ENCODE measurements around the gene RAB1A. TPM values are rescaled to one million over a fixed set of nuclear protein-coding genes. Genes with fewer than 3 reads are reported as not detected.

RAB1A gene
- total RNA-seq, 4 donors from 2014 or later: 72.6 to 101 (median 78.3) TPM

DNA sequence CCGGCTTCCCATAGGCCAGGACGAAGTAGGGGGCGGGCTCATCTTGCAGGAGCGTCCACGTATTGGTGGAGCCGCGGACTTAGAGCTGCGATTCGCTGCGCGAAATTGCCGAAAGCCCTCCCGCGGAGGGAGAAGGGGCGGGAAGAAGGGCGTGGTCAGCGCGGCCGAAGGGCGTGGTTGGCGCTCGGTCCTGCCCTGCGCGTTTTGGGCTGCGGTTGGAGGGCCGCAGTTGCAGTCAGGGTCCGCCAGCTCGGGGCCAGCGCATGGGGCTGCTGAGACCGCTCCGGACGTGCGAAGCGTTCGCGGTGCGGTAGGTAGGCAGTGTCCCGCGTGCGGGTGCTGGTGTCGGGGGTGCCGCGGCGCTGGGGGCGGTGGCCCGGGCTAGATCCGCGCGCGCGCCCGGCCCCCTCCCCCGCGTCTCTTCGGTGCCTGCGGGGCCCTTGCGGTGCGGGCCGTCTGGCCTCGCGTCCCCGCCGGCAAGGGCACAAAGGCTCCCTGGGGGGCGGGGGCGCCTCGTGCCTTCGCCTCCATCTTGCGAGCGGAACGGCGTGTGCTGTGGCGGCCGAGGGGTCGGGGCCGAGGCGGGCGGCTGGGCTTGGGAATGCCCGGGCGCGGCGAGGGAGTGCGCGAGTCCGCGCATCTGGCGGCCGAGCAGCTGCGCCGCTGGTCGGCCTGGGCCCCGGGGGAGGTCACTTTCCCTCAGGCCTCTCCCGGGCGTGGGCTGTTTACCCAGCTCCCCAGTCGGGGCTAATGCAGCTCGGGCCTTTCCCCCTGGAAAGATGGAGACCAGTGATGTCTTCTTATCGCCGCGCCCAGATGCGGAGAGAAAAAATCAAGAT lies 73.5 kb downstream of the RAB1A start, which contains the start of gene CEP68:
TSS of gene CEP68 (plus strand) at position 202 of the 839 bp plus-strand sequence. CDS start 13,029 bp downstream, outside the sequence.
- peak within 1 kb of the TSS; percentile 77 to 96 (median 94) for H3K4me3 ChIP-seq
- WGBS, 2 donors: 1% methylated on average over 16 to 25 of the region's 99 CpGs
- intact Hi-C loops (cut with DNase I): no loop called here
- H3K4me1 ChIP-seq: peaks cover 18 to 57% (median 43%) of the 10 kb centered on the region in 3 donors
- H3K27ac ChIP-seq: peak within 1 kb of the TSS; percentile 89 to 95 (median 94)
- TF ChIP-seq, protein P1, sequence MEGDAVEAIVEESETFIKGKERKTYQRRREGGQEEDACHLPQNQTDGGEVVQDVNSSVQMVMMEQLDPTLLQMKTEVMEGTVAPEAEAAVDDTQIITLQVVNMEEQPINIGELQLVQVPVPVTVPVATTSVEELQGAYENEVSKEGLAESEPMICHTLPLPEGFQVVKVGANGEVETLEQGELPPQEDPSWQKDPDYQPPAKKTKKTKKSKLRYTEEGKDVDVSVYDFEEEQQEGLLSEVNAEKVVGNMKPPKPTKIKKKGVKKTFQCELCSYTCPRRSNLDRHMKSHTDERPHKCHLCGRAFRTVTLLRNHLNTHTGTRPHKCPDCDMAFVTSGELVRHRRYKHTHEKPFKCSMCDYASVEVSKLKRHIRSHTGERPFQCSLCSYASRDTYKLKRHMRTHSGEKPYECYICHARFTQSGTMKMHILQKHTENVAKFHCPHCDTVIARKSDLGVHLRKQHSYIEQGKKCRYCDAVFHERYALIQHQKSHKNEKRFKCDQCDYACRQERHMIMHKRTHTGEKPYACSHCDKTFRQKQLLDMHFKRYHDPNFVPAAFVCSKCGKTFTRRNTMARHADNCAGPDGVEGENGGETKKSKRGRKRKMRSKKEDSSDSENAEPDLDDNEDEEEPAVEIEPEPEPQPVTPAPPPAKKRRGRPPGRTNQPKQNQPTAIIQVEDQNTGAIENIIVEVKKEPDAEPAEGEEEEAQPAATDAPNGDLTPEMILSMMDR (IDR thresholded peaks at IDR 0.05): peak in 1 of 6 experiments; percentile 22
- TF ChIP-seq POLR2A (IDR thresholded peaks at IDR 0.05): peak in 3 of 4 donors; percentile 9 to 97 (median 76)
- no peaks in the 10 kb centered on the region for H3K9me3 ChIP-seq
- DNase-seq: peak; percentile 85
- H3K36me3 ChIP-seq: no peaks in the 10 kb centered on the region
- no peaks in the 10 kb centered on the region for H3K27me3 ChIP-seq

- no peak for DNase-seq
- Histone ChIP-seq H3K36me3 (no peaks in the 10 kb centered on the region), H3K27ac (peak overlapping the region; percentile 89 to 95 (median 94)), H3K9me3 (no peaks in the 10 kb centered on the region), H3K4me3 (peak overlapping the region; percentile 77 to 96 (median 94)), H3K4me1 (peaks cover 9 to 49% (median 36%) of the 10 kb centered on the region in 3 donors), H3K27me3 (no peaks in the 10 kb centered on the region)
- intact Hi-C loops (cut with DNase I): no loop called here
- 16 to 53% methylated on average over 7 to 23 of the region's 42 CpGs for WGBS, 2 donors
- TF ChIP-seq, protein P1 (IDR thresholded peaks at IDR 0.05): no peak
These were observed 74.3 kb downstream of the RAB1A start for GRCh38 chr2:65055422-65056214.

- no peaks in the 10 kb centered on the region for H3K27me3 ChIP-seq
- DNase-seq: no peak
- intact Hi-C loops (cut with DNase I): no loop called here
- H3K4me3 ChIP-seq: peak overlapping the region in 1 of 4 donors; percentile 91
- TF ChIP-seq, protein P1 (IDR thresholded peaks at IDR 0.05): no peak
- no peak for TF ChIP-seq POLR2A (IDR thresholded peaks at IDR 0.05)
- H3K9me3 ChIP-seq: no peaks in the 10 kb centered on the region
- peaks cover 9 to 42% (median 31%) of the 10 kb centered on the region in 3 donors for H3K4me1 ChIP-seq
- WGBS, 2 donors: 65 to 77% methylated on average over 4 of the region's 4 CpGs
- H3K27ac ChIP-seq: peak overlapping the region in 1 of 4 donors; percentile 93
- H3K36me3 ChIP-seq: no peaks in the 10 kb centered on the region
These were observed 75.0 kb downstream of the RAB1A start for GRCh38 chr2:65054749-65055421.

DNA sequence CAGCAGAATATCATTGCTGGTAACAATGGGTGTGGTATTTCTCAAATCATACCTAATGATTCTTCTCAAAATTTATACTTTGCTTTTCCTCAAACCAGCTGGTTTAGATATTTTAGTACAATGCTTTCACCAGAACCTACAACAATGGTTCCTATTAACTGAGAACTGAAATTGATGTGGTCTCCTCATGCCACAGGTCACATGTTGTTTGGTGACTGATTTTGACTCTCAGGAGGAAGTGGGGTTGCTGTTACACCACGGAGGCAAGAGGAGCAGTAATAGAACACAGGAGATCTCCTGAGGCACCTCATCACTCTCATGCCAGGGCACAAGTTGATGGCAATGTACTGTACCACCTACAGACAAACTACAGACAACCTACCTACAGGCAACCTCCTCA lies 76.7 kb downstream of the RAB1A start:
- intact Hi-C loops (cut with DNase I): no loop called here
- no peak overlapping the region for H3K27ac ChIP-seq

More for the DNA sequence above, 76.7 kb downstream of the RAB1A start:
- Histone ChIP-seq H3K9me3 (no peaks in the 10 kb centered on the region), H3K36me3 (no peaks in the 10 kb centered on the region), H3K27me3 (no peaks in the 10 kb centered on the region), H3K4me3 (no peak overlapping the region), H3K4me1 (peaks cover 9 to 25% (median 19%) of the 10 kb centered on the region in 3 donors)
- 14 to 30% methylated on average over 1 of the region's 1 CpG for WGBS, 2 donors
- no peak for DNase-seq
- TF ChIP-seq, protein P1 (IDR thresholded peaks at IDR 0.05): no peak
- no peak for TF ChIP-seq POLR2A (IDR thresholded peaks at IDR 0.05)

Data from esophagus squamous epithelium (tissue), 5 donors.